HG03571 (cell line): ENCODE data around the gene MPHOSPH6.
A peak's percentile ranks its signal among the peaks of the same experiment; 100 is the strongest.
"Not testable (repeated sequence)": the region's sequence is repeated elsewhere in the genome, so short reads cannot be mapped to it uniquely, and the experiment has no call there.

ENCODE experiments used
- ATAC-seq: cut with Tn5 transposase; IDR thresholded peaks from one replicate; pipeline ENCODE4 v1.9.1; 2021; ENCODE audit not compliant: unreplicated experiment

MPHOSPH6 gene

GRCh38 chr16:82169861-82170845 lies at the start of gene MPHOSPH6:
TSS of gene MPHOSPH6 (minus strand) at chr16:82170224. CDS start at chr16:82170175, 49 bp downstream.
- peak; percentile 93 for ATAC-seq

GRCh38 chr16:82219298-82219697 lies 49.3 kb upstream of the MPHOSPH6 start:
- ATAC-seq = no peak

- not testable (repeated sequence) for ATAC-seq
Measured at GRCh38 chr16:82209314-82209713, 39.3 kb upstream of the MPHOSPH6 start.

- no peak for ATAC-seq
Measured at GRCh38 chr16:82203198-82203597, 33.2 kb upstream of the MPHOSPH6 start.

GRCh38 chr16:82201926-82202325 lies 31.9 kb upstream of the MPHOSPH6 start:
- ATAC-seq = no peak

GRCh38 chr16:82201351-82201750 lies 31.3 kb upstream of the MPHOSPH6 start:
- no peak for ATAC-seq

- no peak for ATAC-seq
Measured at GRCh38 chr16:82199209-82199608, 29.2 kb upstream of the MPHOSPH6 start.

GRCh38 chr16:82197540-82198240 lies 27.7 kb upstream of the MPHOSPH6 start:
- ATAC-seq = no peak

GRCh38 chr16:82195917-82196494 lies 26.0 kb upstream of the MPHOSPH6 start:
- ATAC-seq = no peak

- no peak for ATAC-seq
Measured at GRCh38 chr16:82194086-82194485, 24.1 kb upstream of the MPHOSPH6 start.

- no peak for ATAC-seq
Measured at GRCh38 chr16:82192665-82193064, 22.6 kb upstream of the MPHOSPH6 start.

- no peak for ATAC-seq
Measured at GRCh38 chr16:82190386-82190785, 20.4 kb upstream of the MPHOSPH6 start.

- ATAC-seq = no peak
Measured at GRCh38 chr16:82187829-82188228, 17.8 kb upstream of the MPHOSPH6 start.

- ATAC-seq = no peak
Measured at GRCh38 chr16:82185012-82185411, 15.0 kb upstream of the MPHOSPH6 start.

- no peak for ATAC-seq
Measured at GRCh38 chr16:82184213-82184612, 14.2 kb upstream of the MPHOSPH6 start.

- ATAC-seq = no peak
Measured at GRCh38 chr16:82183004-82183397, 13.0 kb upstream of the MPHOSPH6 start.

- ATAC-seq = no peak
Measured at GRCh38 chr16:82182266-82183003, 12.4 kb upstream of the MPHOSPH6 start.

- no peak for ATAC-seq
Measured at GRCh38 chr16:82181461-82182185, 11.6 kb upstream of the MPHOSPH6 start.

GRCh38 chr16:82178352-82178751 lies 8.3 kb upstream of the MPHOSPH6 start:
- no peak for ATAC-seq

GRCh38 chr16:82177555-82177954 lies 7.5 kb upstream of the MPHOSPH6 start:
- ATAC-seq = no peak
